GM12864 (cell line): ENCODE results near the gene SUCO.

Source experiments
- DNase-seq: peaks from one replicate; pipeline ENCODE4 v3.0.0-alpha.2; 2011; ENCODE audit warnings: low read depth
- H3K4me3 ChIP-seq: 2 replicates; pipeline ENCODE4 v1.5.1; 2011; ENCODE audit warnings: mild to moderate bottlenecking, low read depth, low read length, control low read depth
- CTCF ChIP-seq: IDR thresholded peaks from 2 replicates; pipeline ENCODE4 v1.5.1; 2011; ENCODE audit warnings: low read depth, mild to moderate bottlenecking, moderate library complexity, low read length, control low read depth, inconsistent platforms; ENCODE audit errors: missing control alignments

Gene SUCO

GRCh38 chr1:172532700-172533512 lies at the start of gene SUCO:
Gene SUCO, plus strand, starts transcription at chr1:172533150. Its CDS starts 286 bp downstream, at chr1:172533436.
- peak; percentile 96 for DNase-seq
- no peak for TF ChIP-seq CTCF
- peak within 1 kb of the TSS; percentile 68 for H3K4me3 ChIP-seq

GRCh38 chr1:172483448-172483847 lies 49.5 kb upstream of the SUCO start:
- no peak overlapping the region for H3K4me3 ChIP-seq
- DNase-seq = no peak
- no peak for TF ChIP-seq CTCF

GRCh38 chr1:172484252-172484651 lies 48.7 kb upstream of the SUCO start:
- no peak for TF ChIP-seq CTCF
- no peak overlapping the region for H3K4me3 ChIP-seq
- DNase-seq = no peak

- DNase-seq = no peak
- no peak for TF ChIP-seq CTCF
- H3K4me3 ChIP-seq = no peak overlapping the region
These were observed 47.3 kb upstream of the SUCO start for GRCh38 chr1:172485626-172486025.

- DNase-seq = no peak
- no peak for TF ChIP-seq CTCF
- H3K4me3 ChIP-seq = no peak overlapping the region
These were observed 46.0 kb upstream of the SUCO start for GRCh38 chr1:172486805-172487454.

- H3K4me3 ChIP-seq = no peak overlapping the region
- no peak for DNase-seq
- TF ChIP-seq CTCF = no peak
These were observed 45.4 kb upstream of the SUCO start for GRCh38 chr1:172487550-172487949.

- TF ChIP-seq CTCF = no peak
- no peak for DNase-seq
- H3K4me3 ChIP-seq = no peak overlapping the region
These were observed 44.6 kb upstream of the SUCO start for GRCh38 chr1:172488393-172488792.
